GM04504 (cell line): ENCODE results near the gene DIPK1C.

Source experiments
- DNase-seq: peaks from one replicate; pipeline ENCODE4 v3.0.0-alpha.2; 2012; ENCODE audit warnings: low read depth

The DIPK1C gene

GRCh38 chr18:74419761-74420160, 37.3 kb downstream of the DIPK1C start:
- DNase-seq = no peak

- no peak for DNase-seq
Observed at GRCh38 chr18:74418023-74418422, 39.1 kb downstream of the DIPK1C start.

- no peak for DNase-seq
Observed at GRCh38 chr18:74416124-74416523, 41.0 kb downstream of the DIPK1C start.

GRCh38 chr18:74414953-74415515, 42.1 kb downstream of the DIPK1C start:
- DNase-seq = no peak

GRCh38 chr18:74413836-74414235, 43.3 kb downstream of the DIPK1C start:
- DNase-seq = no peak

- DNase-seq = no peak
Observed at GRCh38 chr18:74412116-74412880, 44.8 kb downstream of the DIPK1C start.

GRCh38 chr18:74411475-74411874, 45.6 kb downstream of the DIPK1C start:
- DNase-seq = no peak

GRCh38 chr18:74410441-74410992, 46.6 kb downstream of the DIPK1C start:
- no peak for DNase-seq

GRCh38 chr18:74407888-74408287, 49.2 kb downstream of the DIPK1C start:
- DNase-seq = no peak

- DNase-seq = no peak
Observed at GRCh38 chr18:74402806-74403433, 54.2 kb downstream of the DIPK1C start.

GRCh38 chr18:74400813-74401212, 56.3 kb downstream of the DIPK1C start:
- no peak for DNase-seq

GRCh38 chr18:74399091-74399887, 57.8 kb downstream of the DIPK1C start:
- no peak for DNase-seq

- DNase-seq = no peak
Observed at GRCh38 chr18:74397572-74397971, 59.5 kb downstream of the DIPK1C start.

- DNase-seq = no peak
Observed at GRCh38 chr18:74396171-74397169, 60.6 kb downstream of the DIPK1C start.

GRCh38 chr18:74395648-74396154, 61.4 kb downstream of the DIPK1C start:
- DNase-seq = no peak

GRCh38 chr18:74395006-74395405, 62.1 kb downstream of the DIPK1C start:
- DNase-seq = no peak

GRCh38 chr18:74392323-74392722, 64.8 kb downstream of the DIPK1C start:
- DNase-seq = no peak

GRCh38 chr18:74390900-74391299, 66.2 kb downstream of the DIPK1C start:
- no peak for DNase-seq

GRCh38 chr18:74389991-74390390, 67.1 kb downstream of the DIPK1C start:
- no peak for DNase-seq

- no peak for DNase-seq
Observed at GRCh38 chr18:74389171-74389927, 67.8 kb downstream of the DIPK1C start.
